IMR-90 (cell line): ENCODE data around the gene ABI3. TPM values are rescaled to one million over a fixed set of nuclear protein-coding genes. Genes with fewer than 3 reads are reported as not detected.

Experiments used
- ATAC-seq: fragments of 200-7000 bp; cut with Tn5 transposase; 2 replicates; pipeline ENCODE4 v1.9.1; 2020; ENCODE audit warnings: low read depth, mild to moderate bottlenecking, moderate library complexity
- BruUV-seq: library from RNA; stranded (reverse); fragments of 400-500 nt; replicated peaks from 2 replicates; lab custom pipeline; 2021; lab: Mats Ljungman, UMichigan
- CTCF ChIA-PET: fragments of 300-600 bp; formaldehyde crosslinking; extraction: SDS; loops from one replicate; lab custom pipeline; 2021; ENCODE audit warnings: antibody characterized with exemption; lab: Yijun Ruan, JAX
- POLR2A ChIA-PET: fragments of 300-600 bp; sonication (Branson Sonifier 250); formaldehyde crosslinking; loops from one replicate; lab custom pipeline; 2022; ENCODE audit warnings: antibody characterized with exemption; ENCODE audit not compliant: unreplicated experiment; lab: Charles Lee
- DNase-seq: peaks from one replicate; pipeline ENCODE4 v3.0.0; 2013
- H2AFZ ChIP-seq: replicated peaks from 2 replicates; pipeline ENCODE3; 2013; ENCODE audit warnings: low read length, mild to moderate bottlenecking; ENCODE audit not compliant: poor library complexity
- H2AK5ac ChIP-seq: 2 replicates; pipeline ENCODE4 v1.6.1; 2013; ENCODE audit warnings: low read depth, low read length, inconsistent platforms
- H2AK9ac ChIP-seq: replicated peaks from 2 replicates; pipeline ENCODE3; 2013; ENCODE audit warnings: mild to moderate bottlenecking, low read depth, low read length, moderate library complexity; ENCODE audit not compliant: poor library complexity
- H2BK120ac ChIP-seq: 2 replicates; pipeline ENCODE4 v1.6.1; 2013; ENCODE audit warnings: low read depth, low read length, inconsistent platforms
- H2BK15ac ChIP-seq: 3 replicates; pipeline ENCODE4 v1.6.1; 2013; ENCODE audit warnings: low read depth, low read length, inconsistent platforms
- H2BK20ac ChIP-seq: 2 replicates; pipeline ENCODE4 v1.6.1; 2013; ENCODE audit warnings: low read depth, mild to moderate bottlenecking, inconsistent platforms, low read length, moderate library complexity
- H2BK5ac ChIP-seq: 2 replicates; pipeline ENCODE4 v1.6.1; 2013; ENCODE audit warnings: mild to moderate bottlenecking, low read depth, low read length, inconsistent platforms; ENCODE audit not compliant: poor library complexity, severe bottlenecking
- H3K14ac ChIP-seq: replicated peaks from 2 replicates; pipeline ENCODE4 v1.6.1; 2013; ENCODE audit warnings: low read depth, low read length, inconsistent platforms
- H3K18ac ChIP-seq: 2 replicates; pipeline ENCODE4 v1.6.1; 2013; ENCODE audit warnings: low read depth, low read length, control low read depth
- H3K23ac ChIP-seq: 2 replicates; pipeline ENCODE4 v1.6.1; 2013; ENCODE audit warnings: low read depth, low read length, inconsistent platforms
- H3K27ac ChIP-seq: 2 replicates; pipeline ENCODE4 v1.5.1; 2013; ENCODE audit warnings: mild to moderate bottlenecking, control low read depth, low read length; ENCODE audit not compliant: insufficient read depth
- H3K27me3 ChIP-seq: 2 replicates; pipeline ENCODE4 v1.6.1; 2013; ENCODE audit warnings: low read length; ENCODE audit not compliant: control insufficient read depth, insufficient read depth
- H3K36me3 ChIP-seq: 2 replicates; pipeline ENCODE4 v1.6.1; 2013; ENCODE audit warnings: low read length, mixed read lengths; ENCODE audit not compliant: control insufficient read depth, insufficient read depth
- H3K4ac ChIP-seq: 2 replicates; pipeline ENCODE4 v1.6.1; 2013; ENCODE audit warnings: low read depth, low read length, inconsistent platforms
- H3K4me1 ChIP-seq: 2 replicates; pipeline ENCODE4 v1.6.1; 2013; ENCODE audit warnings: low read length, mixed read lengths; ENCODE audit not compliant: control insufficient read depth, insufficient read depth
- H3K4me2 ChIP-seq: 2 replicates; pipeline ENCODE4 v1.6.1; 2013; ENCODE audit warnings: low read depth, mild to moderate bottlenecking, control low read depth, low read length, moderate library complexity
- H3K4me3 ChIP-seq: 2 replicates; pipeline ENCODE4 v1.5.1; 2013; ENCODE audit warnings: low read depth, mild to moderate bottlenecking, control low read depth, low read length, moderate library complexity; ENCODE audit not compliant: insufficient read depth
- H3K56ac ChIP-seq: 2 replicates; pipeline ENCODE4 v1.6.1; 2013; ENCODE audit warnings: low read length, inconsistent platforms; ENCODE audit not compliant: insufficient read depth; ENCODE audit errors: extremely low read depth
- H3K79me1 ChIP-seq, 2 experiments: 2 replicates each; pipeline ENCODE4 v1.6.1; 2013; ENCODE audit warnings: low read length in 2 of 2, inconsistent platforms in 1 of 2, low read depth in 1 of 2
- H3K9ac ChIP-seq: 2 replicates; pipeline ENCODE4 v1.6.1; 2013; ENCODE audit warnings: low read depth, low read length, control low read depth
- H3K9me1 ChIP-seq: 2 replicates; pipeline ENCODE4 v1.6.1; 2013; ENCODE audit warnings: low read length, inconsistent platforms; ENCODE audit not compliant: insufficient read depth
- H3K9me3 ChIP-seq: 2 replicates; pipeline ENCODE4 v1.6.1; 2013; ENCODE audit warnings: low read length; ENCODE audit not compliant: control insufficient read depth, insufficient read depth
- H4K20me1 ChIP-seq: 2 replicates; pipeline ENCODE4 v1.6.1; 2013; ENCODE audit warnings: low read length, inconsistent platforms; ENCODE audit not compliant: insufficient read depth
- H4K5ac ChIP-seq: 2 replicates; pipeline ENCODE4 v1.6.1; 2013; ENCODE audit warnings: mild to moderate bottlenecking, low read depth, low read length, control low read depth
- H4K8ac ChIP-seq, 2 experiments: 2 replicates each; pipeline ENCODE4 v1.6.1; 2013; ENCODE audit warnings: low read depth in 2 of 2, low read length in 2 of 2, control low read depth in 1 of 2, inconsistent platforms in 1 of 2
- H4K91ac ChIP-seq: 2 replicates; pipeline ENCODE4 v1.6.1; 2013; ENCODE audit warnings: low read depth, low read length, inconsistent platforms; ENCODE audit not compliant: insufficient read depth
- BHLHE40 ChIP-seq: fragments of 150-350 bp; IDR thresholded peaks from 2 replicates; pipeline ENCODE4 v1.6.1; 2016; ENCODE audit warnings: mild to moderate bottlenecking, low read depth, low read length
- CEBPB ChIP-seq: IDR thresholded peaks from 2 replicates; pipeline ENCODE4 v1.6.1; 2012; ENCODE audit warnings: low read depth, low read length, improper control_type of control experiment
- CHD1 ChIP-seq: IDR thresholded peaks from 2 replicates; pipeline ENCODE4 v1.6.1; 2012; ENCODE audit warnings: low read depth, low read length, improper control_type of control experiment
- ELK1 ChIP-seq: fragments of 150-350 bp; IDR thresholded peaks from 2 replicates; pipeline ENCODE4 v1.6.1; 2016; ENCODE audit warnings: low read depth, mild to moderate bottlenecking, low read length, moderate library complexity, borderline replicate concordance
- FOS ChIP-seq: fragments of 150-350 bp; IDR thresholded peaks from 2 replicates; pipeline ENCODE4 v1.6.1; 2016; ENCODE audit warnings: low read depth, low read length
- MAZ ChIP-seq: IDR thresholded peaks from 2 replicates; pipeline ENCODE4 v1.6.1; 2012; ENCODE audit warnings: low read depth, mild to moderate bottlenecking, low read length, improper control_type of control experiment, moderate library complexity, borderline replicate concordance
- MXI1 ChIP-seq: IDR thresholded peaks from 2 replicates; pipeline ENCODE4 v1.6.1; 2012; ENCODE audit warnings: low read depth, mild to moderate bottlenecking, low read length, moderate library complexity, borderline replicate concordance
- NFE2L2 ChIP-seq: fragments of 150-350 bp; IDR thresholded peaks from 2 replicates; pipeline ENCODE4 v1.6.1; 2016; ENCODE audit warnings: low read depth, mild to moderate bottlenecking, low read length
- POLR2A ChIP-seq: IDR thresholded peaks from 2 replicates; pipeline ENCODE4 v1.6.1; 2012; ENCODE audit warnings: mild to moderate bottlenecking, low read depth, low read length
- RAD21 ChIP-seq: IDR thresholded peaks from 2 replicates; pipeline ENCODE4 v1.6.1; 2012; ENCODE audit warnings: low read length, improper control_type of control experiment
- RCOR1 ChIP-seq: IDR thresholded peaks from 2 replicates; pipeline ENCODE4 v1.6.1; 2012; ENCODE audit warnings: mild to moderate bottlenecking, low read length, improper control_type of control experiment; ENCODE audit not compliant: insufficient replicate concordance
- RFX5 ChIP-seq: IDR thresholded peaks from 2 replicates; pipeline ENCODE4 v1.8.0; 2012; ENCODE audit warnings: low read depth, mild to moderate bottlenecking, low read length, moderate library complexity
- WGBS, 2 experiments: methylation state at CpG; one replicate each; pipeline versions ENCODE4 v1.1.5 to v1.1.7; 2013; ENCODE audit warnings: missing lambda C conversion rate in 2 of 2; ENCODE audit not compliant: insufficient read length in 1 of 2; ENCODE audit errors: extremely low coverage in 2 of 2; 5-methylcytosine and 5-hydroxymethylcytosine counted together
- dilution Hi-C: fragments of 300-500 bp; cut with HindIII; formaldehyde crosslinking; loops from one replicate; pipeline ENCODE4 v1.14.3; 2018; ENCODE audit warnings: low sequenced_read_pairs; ENCODE audit not compliant: unreplicated experiment
- in situ Hi-C: fragments of 300-500 bp; cut with MboI; formaldehyde crosslinking; loops from 3 replicates; pipeline ENCODE4 v1.14.3; 2019; ENCODE audit warnings: low sequenced_read_pairs, inconsistent platforms, mixed read lengths
- intact Hi-C: fragments of 100-400 bp; cut with micrococcal nuclease; formaldehyde crosslinking; loops from 2 replicates; pipeline ENCODE4 v1.10.0; 2022
- polyA plus RNA-seq, 3 experiments: library from polyadenylated mRNA; depleted of rRNA; stranded (reverse); fragments of >200 nt; gene quantifications; 2 replicates each; pipeline ENCODE4 v1.2.3, GENCODE V29; 2012; ENCODE audit warnings: low replicate concordance in 1 of 3
- total RNA-seq: library from RNA; depleted of rRNA; stranded (reverse); fragments of >200 nt; gene quantifications from 2 replicates; pipeline ENCODE4 v1.2.3, GENCODE V29; 2012
- TF ChIP-seq, protein P1 (sequence below): fragments of 150-350 bp; IDR thresholded peaks from 2 replicates; pipeline ENCODE4 v1.6.1; 2017; ENCODE audit warnings: mild to moderate bottlenecking, antibody characterized with exemption, low read length, low read depth

Gene ABI3
- total and polyA plus RNA-seq, 2 of the 4 experiments (the other 2 are of a cell fraction): 1.1 to 1.2 TPM

GRCh38 chr17:49203796-49204195 lies 6.7 kb upstream of the ABI3 start:
- no TSS peak for BruUV-seq
- Histone ChIP-seq H3K4me3 (no peak overlapping the region), H3K79me1 (no peaks in the 10 kb centered on the region), H3K14ac (no peak overlapping the region), H4K91ac (no peak overlapping the region), H2BK120ac (no peak overlapping the region), H3K23ac (no peak overlapping the region), H3K56ac (no peak overlapping the region), H3K18ac (no peak overlapping the region), H3K9me1 (peaks cover 3% of the 10 kb centered on the region), H4K8ac (no peak overlapping the region), H2BK15ac (no peak overlapping the region), H2BK20ac (no peak overlapping the region), H2AK5ac (peak overlapping the region; percentile 59; the same call in 1 of the 2 replicates), H2AK9ac (no peak overlapping the region), H4K5ac (no peak overlapping the region), H3K4ac (no peak overlapping the region), H3K4me1 (no peaks in the 10 kb centered on the region), H3K27ac (no peak overlapping the region), H3K4me2 (no peak overlapping the region), H3K36me3 (no peaks in the 10 kb centered on the region), H2BK5ac (no peak overlapping the region), H4K20me1 (no peaks in the 10 kb centered on the region), H3K27me3 (peaks cover 11% of the 10 kb centered on the region; the same call in 1 of the 2 replicates), H3K9me3 (no peaks in the 10 kb centered on the region), H3K9ac (no peak overlapping the region), H2AFZ (no peak overlapping the region)
- POLR2A ChIA-PET: no interaction called here
- CTCF ChIA-PET: interaction anchor here (1.8 kb wide), 1 partner anchor 23 kb away, joined by 8 read pairs; no protein-coding TSS in a partner anchor
- intact Hi-C loops: no loop called here
- 67% methylated on average over 1 of the region's 2 CpGs; no CpG with 5 or more reads in 1 of the 2 experiments for WGBS, 2 experiments
- no peak for DNase-seq
- TF ChIP-seq RAD21 (no peak), RCOR1 (no peak), FOS (no peak), MAZ (no peak), RFX5 (no peak), CHD1 (no peak), POLR2A (no peak), ELK1 (no peak), MXI1 (no peak), BHLHE40 (no peak), CEBPB (no peak), NFE2L2 (no peak)
- TF ChIP-seq, protein P1, sequence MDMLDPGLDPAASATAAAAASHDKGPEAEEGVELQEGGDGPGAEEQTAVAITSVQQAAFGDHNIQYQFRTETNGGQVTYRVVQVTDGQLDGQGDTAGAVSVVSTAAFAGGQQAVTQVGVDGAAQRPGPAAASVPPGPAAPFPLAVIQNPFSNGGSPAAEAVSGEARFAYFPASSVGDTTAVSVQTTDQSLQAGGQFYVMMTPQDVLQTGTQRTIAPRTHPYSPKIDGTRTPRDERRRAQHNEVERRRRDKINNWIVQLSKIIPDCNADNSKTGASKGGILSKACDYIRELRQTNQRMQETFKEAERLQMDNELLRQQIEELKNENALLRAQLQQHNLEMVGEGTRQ: no peak
- no peak for ATAC-seq
- dilution Hi-C loops: no loop called here
- in situ Hi-C loops: no loop called here
